HepG2 (cell line): ENCODE data around the gene NOP9. TPM values are rescaled to one million over a fixed set of nuclear protein-coding genes. Genes with fewer than 3 reads are reported as not detected.

Experiments
- DNMT3B ChIP-seq: conservative IDR thresholded peaks from 2 replicates; pipeline ENCODE4 v1.6.1; 2016; ENCODE audit warnings: missing biosample characterization, control low read depth
- ETV5 ChIP-seq: IDR thresholded peaks from 2 replicates; pipeline ENCODE4 v1.6.1; 2018; ENCODE audit warnings: missing biosample characterization, missing genetic modification reagents, inconsistent platforms, borderline replicate concordance
- FOXO1 ChIP-seq: sonication (generic); formaldehyde crosslinking; IDR thresholded peaks from 2 replicates; pipeline ENCODE4 v1.4.0; 2020; ENCODE audit warnings: missing genetic modification reagents
- GPN1 ChIP-seq: sonication (generic); formaldehyde crosslinking; IDR thresholded peaks from 2 replicates; pipeline ENCODE4 v1.5.1; 2020; ENCODE audit warnings: missing genetic modification reagents, borderline replicate concordance
- HIVEP1 ChIP-seq: sonication (generic); formaldehyde crosslinking; IDR thresholded peaks from 2 replicates; pipeline ENCODE4 v1.4.0; 2020; ENCODE audit warnings: mild to moderate bottlenecking, missing genetic modification reagents
- HNF4A ChIP-seq: sonication (generic); formaldehyde crosslinking; IDR thresholded peaks from 2 replicates; pipeline ENCODE4 v1.4.0; 2020; ENCODE audit warnings: missing genetic modification reagents
- IKZF4 ChIP-seq: sonication (generic); formaldehyde crosslinking; IDR thresholded peaks from 2 replicates; pipeline ENCODE4 v1.5.1; 2020; ENCODE audit warnings: borderline replicate concordance, mild to moderate bottlenecking, low read depth, missing genetic modification reagents; ENCODE audit errors: not compliant biosample characterization
- MBNL3 ChIP-seq: fragments of 250-450 bp; sonication (Bioruptor Pico); conservative IDR thresholded peaks from 2 replicates; pipeline ENCODE4 v1.8.0; 2022; ENCODE audit warnings: mild to moderate bottlenecking, inconsistent platforms
- RARA ChIP-seq: IDR thresholded peaks from 2 replicates; pipeline ENCODE4 v1.6.1; 2016; ENCODE audit warnings: missing genetic modification reagents, missing compliant biosample characterization
- RBAK ChIP-seq: sonication (generic); formaldehyde crosslinking; IDR thresholded peaks from 2 replicates; pipeline ENCODE4 v1.5.1; 2020; ENCODE audit warnings: mild to moderate bottlenecking, missing genetic modification reagents
- SP2 ChIP-seq: sonication (generic); formaldehyde crosslinking; IDR thresholded peaks from 2 replicates; pipeline ENCODE4 v1.5.1; 2020; ENCODE audit warnings: mild to moderate bottlenecking, missing genetic modification reagents
- SP4 ChIP-seq: sonication (generic); formaldehyde crosslinking; IDR thresholded peaks from 2 replicates; pipeline ENCODE4 v1.8.1; 2023; ENCODE audit warnings: mild to moderate bottlenecking, missing genetic modification reagents
- TEF ChIP-seq: sonication (generic); formaldehyde crosslinking; IDR thresholded peaks from 2 replicates; pipeline ENCODE4 v1.5.0; 2020; ENCODE audit warnings: missing genetic modification reagents
- ZFYVE20 ChIP-seq: sonication (generic); formaldehyde crosslinking; IDR thresholded peaks from 2 replicates; pipeline ENCODE4 v1.8.0; 2023; ENCODE audit warnings: low read depth, mild to moderate bottlenecking, moderate library complexity, missing genetic modification reagents, borderline replicate concordance
- ZNF234 ChIP-seq: sonication (generic); formaldehyde crosslinking; conservative IDR thresholded peaks from 2 replicates; pipeline ENCODE4 v1.5.1; 2020; ENCODE audit warnings: mild to moderate bottlenecking, missing genetic modification reagents
- ZNF430 ChIP-seq: sonication (generic); formaldehyde crosslinking; IDR thresholded peaks from 2 replicates; pipeline ENCODE4 v1.9.0; 2021; ENCODE audit warnings: mild to moderate bottlenecking, missing genetic modification reagents
- ZNF597 ChIP-seq: sonication (generic); formaldehyde crosslinking; IDR thresholded peaks from 2 replicates; pipeline ENCODE4 v1.5.0; 2020; ENCODE audit warnings: missing genetic modification reagents
- ZNF788 ChIP-seq: sonication (generic); formaldehyde crosslinking; IDR thresholded peaks from 2 replicates; pipeline ENCODE4 v1.5.0; 2020; ENCODE audit warnings: mild to moderate bottlenecking, missing genetic modification reagents, borderline replicate concordance
- ZSCAN12 ChIP-seq: sonication (generic); formaldehyde crosslinking; IDR thresholded peaks from 2 replicates; pipeline ENCODE4 v1.9.0; 2021; ENCODE audit warnings: mild to moderate bottlenecking, missing genetic modification reagents
- polyA plus RNA-seq, 8 experiments: library from polyadenylated mRNA; depleted of rRNA in 3 of 8; stranded (reverse) in 7 of 8; unstranded in 1 of 8; fragments of >200 nt; fragmentation: Illumina TruSeq in 4 of 8; extraction: Trizol in 4 of 8; gene quantifications; 2 replicates each; pipeline versions ENCODE4 v1.2.1 to v1.2.3, GENCODE V29; 2011 to 2016; ENCODE audit warnings: low read depth in 4 of 8, missing spikeins in 1 of 8, mixed read lengths in 1 of 8; ENCODE audit not compliant: insufficient read depth in 1 of 8
- total RNA-seq, 5 experiments: library from RNA; depleted of rRNA; stranded (reverse); fragments of >200 nt; fragmentation: Illumina TruSeq; extraction: Trizol; gene quantifications; 2 replicates each; pipeline ENCODE4 v1.2.3, GENCODE V29; 2016; ENCODE audit warnings: low read depth in 1 of 5
- TF ChIP-seq, protein P1 (sequence below), 2 experiments: sonication (generic) in 1 of 2; formaldehyde crosslinking in 1 of 2; IDR thresholded peaks; 2 replicates each; pipeline versions ENCODE4 v1.6.1 to v1.9.0; 2014 to 2022; ENCODE audit warnings: antibody characterized with exemption in 1 of 2, borderline replicate concordance in 1 of 2, inconsistent platforms in 1 of 2, low read depth in 1 of 2, missing genetic modification reagents in 1 of 2
- TF ChIP-seq, protein P2 (sequence below): sonication (generic); formaldehyde crosslinking; IDR thresholded peaks from 2 replicates; pipeline ENCODE4 v1.8.1; 2022; ENCODE audit warnings: mild to moderate bottlenecking, missing genetic modification reagents

Gene NOP9
- total and polyA plus RNA-seq, 2 of the 13 experiments (the other 11 are each of a cell fraction or from before 2014, with no cell fraction given) = 24.5 to 61.6 TPM

DNA sequence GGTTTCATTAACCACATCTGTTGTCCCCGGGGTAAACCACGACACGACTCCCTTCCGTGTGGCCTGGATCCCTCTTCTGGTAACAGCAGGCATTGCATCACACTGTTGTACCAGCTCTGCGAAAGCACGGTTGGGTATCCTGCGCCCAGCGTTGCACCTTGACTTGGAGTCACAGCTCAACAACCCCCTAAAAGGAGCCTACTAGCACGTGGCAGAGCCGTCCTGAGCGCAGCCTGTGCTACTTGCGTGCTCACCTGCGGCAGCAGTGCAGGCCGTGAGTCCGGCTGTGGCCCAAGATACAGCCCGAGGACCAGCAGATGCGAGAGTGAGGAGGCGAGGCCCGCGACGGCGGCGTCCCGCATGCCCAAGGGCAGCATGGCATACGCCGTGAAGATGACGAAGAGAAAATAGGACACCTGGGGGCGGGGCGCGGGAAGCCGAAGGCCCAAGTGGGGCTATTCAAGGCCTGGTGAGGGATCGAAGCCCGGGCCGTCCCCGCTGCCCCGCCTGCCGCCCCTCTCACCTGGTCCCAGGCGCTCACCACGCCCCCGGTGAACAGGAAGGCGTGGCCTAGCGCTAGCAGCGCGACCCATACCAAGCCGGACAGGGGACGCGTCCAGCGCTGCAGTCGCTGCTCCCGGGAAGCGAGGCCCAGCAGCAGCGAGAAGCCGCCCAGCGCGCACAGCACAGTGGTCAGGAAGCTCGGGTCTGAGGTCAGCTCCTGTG, 32.8 kb downstream of the NOP9 start (continued):
- TF ChIP-seq, protein P1, sequence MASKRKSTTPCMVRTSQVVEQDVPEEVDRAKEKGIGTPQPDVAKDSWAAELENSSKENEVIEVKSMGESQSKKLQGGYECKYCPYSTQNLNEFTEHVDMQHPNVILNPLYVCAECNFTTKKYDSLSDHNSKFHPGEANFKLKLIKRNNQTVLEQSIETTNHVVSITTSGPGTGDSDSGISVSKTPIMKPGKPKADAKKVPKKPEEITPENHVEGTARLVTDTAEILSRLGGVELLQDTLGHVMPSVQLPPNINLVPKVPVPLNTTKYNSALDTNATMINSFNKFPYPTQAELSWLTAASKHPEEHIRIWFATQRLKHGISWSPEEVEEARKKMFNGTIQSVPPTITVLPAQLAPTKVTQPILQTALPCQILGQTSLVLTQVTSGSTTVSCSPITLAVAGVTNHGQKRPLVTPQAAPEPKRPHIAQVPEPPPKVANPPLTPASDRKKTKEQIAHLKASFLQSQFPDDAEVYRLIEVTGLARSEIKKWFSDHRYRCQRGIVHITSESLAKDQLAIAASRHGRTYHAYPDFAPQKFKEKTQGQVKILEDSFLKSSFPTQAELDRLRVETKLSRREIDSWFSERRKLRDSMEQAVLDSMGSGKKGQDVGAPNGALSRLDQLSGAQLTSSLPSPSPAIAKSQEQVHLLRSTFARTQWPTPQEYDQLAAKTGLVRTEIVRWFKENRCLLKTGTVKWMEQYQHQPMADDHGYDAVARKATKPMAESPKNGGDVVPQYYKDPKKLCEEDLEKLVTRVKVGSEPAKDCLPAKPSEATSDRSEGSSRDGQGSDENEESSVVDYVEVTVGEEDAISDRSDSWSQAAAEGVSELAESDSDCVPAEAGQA (IDR thresholded peaks at IDR 0.05; ENCODE audit: low read depth) = peak; percentile 22; the same call in 1 of the 2 replicates
- TF ChIP-seq, protein P1 (CRISPR knock-in tag; IDR thresholded peaks at IDR 0.05; ENCODE audit: borderline replicate concordance) = no peak
- TF ChIP-seq ZNF597 (no peak), GPN1 (CRISPR knock-in tag) (peak; percentile 87), FOXO1 (peak; percentile 86), ETV5 (peak; percentile 14; the same call in 1 of the 2 replicates), SP4 (0 out of 2 replicates have a peak, but pooled peaks have one; percentile 27), ZNF430 (CRISPR knock-in tag) (peak; percentile 49; the same call in 1 of the 2 replicates), HNF4A (no peak), ZFYVE20 (CRISPR knock-in tag) (peak; percentile 96), TEF (CRISPR knock-in tag) (no peak), IKZF4 (peak; percentile 56), ZSCAN12 (CRISPR knock-in tag) (no peak), RBAK (CRISPR knock-in tag) (peak; percentile 80; the same call in 1 of the 2 replicates), DNMT3B (no peak; the same call in 1 of the 2 replicates), ZNF788 (CRISPR knock-in tag) (peak; percentile 91; the same call in 1 of the 2 replicates), RARA (CRISPR knock-in tag) (peak; percentile 46; the same call in 1 of the 2 replicates), ZNF234 (CRISPR knock-in tag) (no peak), SP2 (no peak; the same call in 1 of the 2 replicates), HIVEP1 (peak; percentile 98), MBNL3 (CRISPR knock-in tag) (no peak)
- TF ChIP-seq, protein P2, sequence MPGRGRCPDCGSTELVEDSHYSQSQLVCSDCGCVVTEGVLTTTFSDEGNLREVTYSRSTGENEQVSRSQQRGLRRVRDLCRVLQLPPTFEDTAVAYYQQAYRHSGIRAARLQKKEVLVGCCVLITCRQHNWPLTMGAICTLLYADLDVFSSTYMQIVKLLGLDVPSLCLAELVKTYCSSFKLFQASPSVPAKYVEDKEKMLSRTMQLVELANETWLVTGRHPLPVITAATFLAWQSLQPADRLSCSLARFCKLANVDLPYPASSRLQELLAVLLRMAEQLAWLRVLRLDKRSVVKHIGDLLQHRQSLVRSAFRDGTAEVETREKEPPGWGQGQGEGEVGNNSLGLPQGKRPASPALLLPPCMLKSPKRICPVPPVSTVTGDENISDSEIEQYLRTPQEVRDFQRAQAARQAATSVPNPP (CRISPR knock-in tag) = no peak
